ENCODE results near the gene BZW1. TPM values are rescaled to one million over a fixed set of nuclear protein-coding genes. Genes with fewer than 3 reads are reported as not detected.

The BZW1 gene
- polyA plus RNA-seq, 1 experiment, result 233 TPM

GRCh38 chr2:200765995-200766660, 45.6 kb upstream of the BZW1 start:
- no peak for DNase-seq (ENCODE audit: low read depth)
- no peaks in the 10 kb centered on the region for H3K27me3 ChIP-seq (ENCODE audit: control insufficient read depth, insufficient read depth, low read length)
- no peaks in the 10 kb centered on the region for H3K36me3 ChIP-seq (ENCODE audit: control insufficient read depth, insufficient read depth, low read length)
- TF ChIP-seq CTCF (IDR thresholded peaks at IDR 0.05; ENCODE audit: insufficient read depth, low read depth, low read length), result no peak
- H3K4me3 ChIP-seq (ENCODE audit: low read depth, low read length), result no peak overlapping the region
- ChIA-PET CTCF (interaction anchor here (0.7 to 1.3 kb wide), 4 partner anchors 8 to 54 kb away, joined by 3 to 4 read pairs (median 3); no protein-coding TSS in a partner anchor), POLR2A (no interaction called here)

- no peak overlapping the region for H3K4me3 ChIP-seq (ENCODE audit: low read depth, low read length)
- no peak for TF ChIP-seq CTCF (IDR thresholded peaks at IDR 0.05; ENCODE audit: insufficient read depth, low read depth, low read length)
- ChIA-PET POLR2A (no interaction called here), CTCF (interaction anchor here (1.3 kb wide), 1 partner anchor 12 kb away, joined by 4 read pairs; no protein-coding TSS in a partner anchor)
- no peaks in the 10 kb centered on the region for H3K27me3 ChIP-seq (ENCODE audit: control insufficient read depth, insufficient read depth, low read length)
- no peaks in the 10 kb centered on the region for H3K36me3 ChIP-seq (ENCODE audit: control insufficient read depth, insufficient read depth, low read length)
- no peak for DNase-seq (ENCODE audit: low read depth)
Observed at GRCh38 chr2:200767111-200767885, 44.4 kb upstream of the BZW1 start.

GRCh38 chr2:200770847-200771246, 40.9 kb upstream of the BZW1 start:
- ChIA-PET CTCF (interaction anchor here (0.9 kb wide), 1 partner anchor 9 kb away, joined by 3 read pairs; no protein-coding TSS in a partner anchor), POLR2A (no interaction called here)
- no peak for DNase-seq (ENCODE audit: low read depth)

GRCh38 chr2:200772620-200773019, 39.1 kb upstream of the BZW1 start:
- Histone ChIP-seq H3K36me3 (ENCODE audit: control insufficient read depth, insufficient read depth, low read length) (no peaks in the 10 kb centered on the region), H3K27me3 (ENCODE audit: control insufficient read depth, insufficient read depth, low read length) (no peaks in the 10 kb centered on the region), H3K4me3 (ENCODE audit: low read depth, low read length) (no peak overlapping the region)
- ChIA-PET CTCF (interaction anchor here (1.4 kb wide), 1 partner anchor 12 kb away, joined by 3 read pairs; no protein-coding TSS in a partner anchor), POLR2A (no interaction called here)
- no peak for TF ChIP-seq CTCF (IDR thresholded peaks at IDR 0.05; ENCODE audit: insufficient read depth, low read depth, low read length)
- DNase-seq (ENCODE audit: low read depth), result no peak

More at GRCh38 chr2:200770847-200771246, 40.9 kb upstream of the BZW1 start:
- Histone ChIP-seq H3K4me3 (ENCODE audit: low read depth, low read length) (no peak overlapping the region), H3K27me3 (ENCODE audit: control insufficient read depth, insufficient read depth, low read length) (no peaks in the 10 kb centered on the region), H3K36me3 (ENCODE audit: control insufficient read depth, insufficient read depth, low read length) (no peaks in the 10 kb centered on the region)
- TF ChIP-seq CTCF (IDR thresholded peaks at IDR 0.05; ENCODE audit: insufficient read depth, low read depth, low read length), result no peak

GRCh38 chr2:200773083-200773482, 38.6 kb upstream of the BZW1 start:
- POLR2A ChIA-PET, result no interaction called here
- Histone ChIP-seq H3K27me3 (ENCODE audit: control insufficient read depth, insufficient read depth, low read length) (no peaks in the 10 kb centered on the region), H3K36me3 (ENCODE audit: control insufficient read depth, insufficient read depth, low read length) (no peaks in the 10 kb centered on the region), H3K4me3 (ENCODE audit: low read depth, low read length) (no peak overlapping the region)
- DNase-seq (ENCODE audit: low read depth), result no peak
- no peak for TF ChIP-seq CTCF (IDR thresholded peaks at IDR 0.05; ENCODE audit: insufficient read depth, low read depth, low read length)
- CTCF ChIA-PET, result interaction anchor here (0.6 kb wide), 1 partner anchor 30 kb away, joined by 3 read pairs; no protein-coding TSS in a partner anchor

Data from BJ (cell line).